C4-2B (cell line): ENCODE data around the gene PLXND1.

Experiments used
- CTCF ChIP-seq: fragments of 450-650 bp; conservative IDR thresholded peaks from 2 replicates; pipeline ENCODE4 v1.5.1; 2017; ENCODE audit warnings: mild to moderate bottlenecking
- ZFX ChIP-seq: fragments of 450-650 bp; IDR thresholded peaks from 2 replicates; pipeline ENCODE4 v1.6.1; 2017

DNA sequence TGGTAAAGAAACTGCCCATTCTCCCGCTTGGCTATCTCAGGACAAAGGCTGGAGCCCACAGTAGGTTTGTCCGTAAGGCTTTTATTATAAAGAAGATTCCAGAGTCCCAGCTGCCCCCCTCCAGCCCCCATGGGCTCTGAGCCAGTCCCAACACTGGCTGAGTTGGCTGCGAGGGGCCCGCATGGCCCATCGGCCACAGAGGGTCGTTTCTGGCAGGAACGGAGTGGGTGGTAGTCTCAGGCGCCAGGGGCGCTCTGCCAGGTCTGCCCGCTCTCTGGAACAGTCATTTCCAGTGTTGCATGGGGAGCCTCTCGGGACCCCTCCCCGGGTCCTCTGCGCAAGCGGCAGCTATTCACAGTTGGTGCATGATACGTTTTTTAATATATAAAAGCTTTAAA is 51.3 kb downstream of the PLXND1 start:
- TF ChIP-seq CTCF (no peak), ZFX (no peak)
